Islet of Langerhans (tissue), 1 donor: ENCODE data around the gene UCK2.

Experiments used
- FAIRE-seq: peaks from one replicate; lab custom pipeline; 2011; peaks lifted over from hg19 to GRCh38; lab: Jason Lieb, UNC

The UCK2 gene

DNA sequence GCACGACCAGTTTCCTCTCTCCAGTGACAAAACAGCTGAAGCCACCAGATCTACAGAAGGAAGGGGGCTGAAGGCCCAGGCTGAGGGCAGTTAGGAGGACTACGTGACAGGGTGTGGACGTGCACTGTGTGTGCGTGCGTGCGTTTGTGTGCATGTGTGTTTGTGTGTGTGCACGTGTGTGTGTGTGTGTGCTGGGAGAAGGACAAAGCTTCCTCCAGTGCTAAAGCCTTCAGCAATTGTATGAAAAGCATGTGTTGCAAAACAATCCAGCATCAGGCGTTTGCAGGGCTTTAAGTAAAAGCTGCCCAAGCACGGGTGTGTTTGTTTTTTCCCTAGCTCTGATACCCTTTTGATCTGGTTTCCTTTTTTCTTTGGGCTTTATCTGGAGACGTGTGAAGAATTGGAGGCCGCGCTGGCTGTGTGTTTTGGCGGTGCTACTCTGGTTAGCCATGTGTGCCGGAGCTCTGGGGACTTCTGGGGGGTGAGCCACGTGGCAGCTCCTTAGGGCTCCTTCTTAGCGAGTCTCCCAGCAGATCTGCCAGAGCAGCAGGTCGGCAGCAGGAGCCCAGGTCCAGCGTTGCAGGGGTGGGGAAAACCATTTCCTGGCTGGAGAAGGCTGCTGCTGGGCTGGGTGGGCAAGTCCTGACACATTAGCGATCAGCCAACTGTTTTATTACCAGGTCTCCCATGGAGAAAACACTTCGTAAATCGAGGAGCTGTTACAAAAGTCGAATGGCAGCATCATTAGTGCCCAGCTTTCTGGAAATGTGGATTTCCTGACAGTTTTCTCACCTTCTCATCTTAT lies 73.4 kb downstream of the UCK2 start:
- FAIRE-seq: no peak

DNA sequence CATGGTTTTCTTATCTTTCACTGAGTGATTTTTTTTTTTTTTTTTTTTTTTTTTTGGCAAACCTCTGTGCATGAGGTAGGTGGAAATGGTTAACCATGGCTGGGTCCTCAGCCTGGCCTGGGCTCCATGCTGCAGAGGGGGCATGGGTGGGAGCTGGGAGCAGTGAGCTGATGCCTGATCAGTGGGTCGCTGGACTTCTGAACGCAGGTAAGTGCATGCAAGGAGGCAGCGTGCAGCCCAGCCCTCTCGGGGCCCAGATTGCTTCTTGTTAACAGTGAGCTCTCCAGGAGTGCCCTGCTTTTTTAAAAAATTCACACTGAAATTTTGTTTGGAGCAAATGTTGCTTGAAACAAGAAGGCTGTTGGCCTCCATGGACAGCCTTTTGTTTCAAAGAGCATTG lies 75.2 kb downstream of the UCK2 start:
- no peak for FAIRE-seq

DNA sequence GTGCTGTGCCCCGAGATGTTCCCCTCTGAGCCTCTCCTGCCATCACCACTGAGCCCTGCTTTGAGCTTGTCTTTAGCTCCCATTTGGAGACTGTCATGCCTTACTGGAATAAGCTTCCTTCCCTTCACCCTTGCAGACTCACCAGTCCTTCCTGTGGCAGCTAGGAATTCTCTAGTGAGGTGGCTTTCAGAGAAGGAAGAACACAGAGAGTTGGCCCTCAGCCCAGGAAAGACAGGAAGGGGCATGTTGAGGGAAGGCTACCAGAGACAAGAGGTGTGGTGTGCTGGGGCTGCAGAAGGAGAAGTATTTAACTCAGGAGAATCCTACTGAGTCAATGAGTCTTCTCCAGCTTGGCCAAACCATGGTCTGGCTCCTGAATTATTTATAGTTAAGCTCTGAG lies 76.3 kb downstream of the UCK2 start:
- FAIRE-seq: no peak

DNA sequence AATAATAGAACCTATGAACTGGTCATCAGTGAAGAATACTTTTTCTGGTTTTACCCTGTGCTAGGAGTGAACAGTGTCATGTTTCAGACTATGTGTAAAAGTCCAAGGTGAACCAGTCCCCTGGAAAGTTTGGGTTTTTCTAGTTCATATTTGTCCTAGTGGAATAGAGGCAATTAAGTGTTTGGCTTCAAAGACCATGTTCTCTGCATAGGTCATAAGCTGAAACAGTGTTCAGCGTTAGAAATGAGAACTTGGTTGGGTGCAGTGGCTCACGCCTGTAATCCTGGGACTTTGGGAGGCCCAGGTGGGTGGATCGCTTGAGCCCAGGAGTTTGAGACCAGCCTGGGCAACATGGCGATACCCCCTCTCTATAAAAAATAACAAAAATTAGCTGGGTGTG lies 77.5 kb downstream of the UCK2 start:
- FAIRE-seq: no peak

DNA sequence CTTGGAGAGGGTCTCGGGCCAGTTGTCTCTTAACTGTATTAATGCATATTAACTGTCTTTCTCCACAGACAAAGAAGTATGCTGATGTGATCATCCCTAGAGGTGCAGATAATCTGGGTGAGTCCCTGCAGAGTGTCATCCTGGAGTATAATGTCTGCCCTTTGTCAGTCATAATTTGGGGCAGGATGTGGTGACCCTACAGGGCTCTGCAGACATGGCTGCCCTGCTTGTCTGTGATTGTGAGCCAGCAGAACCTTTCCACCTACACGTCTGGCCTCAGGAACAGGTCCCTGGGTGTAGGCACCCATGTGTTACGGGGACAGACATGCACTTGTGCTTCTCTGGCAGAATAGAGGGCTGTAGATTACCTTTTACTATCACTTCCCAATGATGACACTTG lies 78.4 kb downstream of the UCK2 start:
- FAIRE-seq: no peak

DNA sequence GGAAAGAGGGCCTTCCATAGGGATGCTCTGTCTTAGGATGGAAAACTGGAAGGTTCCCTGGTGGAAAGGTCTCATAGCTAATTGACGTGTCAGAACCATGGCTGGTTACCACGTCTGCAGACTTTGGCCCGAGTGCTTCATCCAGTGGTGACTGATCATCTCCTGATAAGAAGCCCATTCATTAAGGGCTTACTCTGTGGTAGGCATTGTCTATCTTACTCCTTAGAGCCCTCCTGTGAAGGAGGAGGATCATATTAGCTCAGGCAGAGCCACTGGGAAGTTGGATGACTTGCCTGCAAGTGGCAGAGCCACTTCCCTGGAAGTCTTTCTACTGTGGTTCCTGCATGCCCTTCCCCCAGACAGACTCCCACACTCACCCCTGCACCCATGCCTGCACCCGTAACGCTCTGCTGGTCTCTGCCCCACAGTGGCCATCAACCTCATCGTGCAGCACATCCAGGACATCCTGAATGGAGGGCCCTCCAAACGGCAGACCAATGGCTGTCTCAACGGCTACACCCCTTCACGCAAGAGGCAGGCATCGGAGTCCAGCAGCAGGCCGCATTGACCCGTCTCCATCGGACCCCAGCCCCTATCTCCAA lies 79.9 kb downstream of the UCK2 start:
- FAIRE-seq: no peak

DNA sequence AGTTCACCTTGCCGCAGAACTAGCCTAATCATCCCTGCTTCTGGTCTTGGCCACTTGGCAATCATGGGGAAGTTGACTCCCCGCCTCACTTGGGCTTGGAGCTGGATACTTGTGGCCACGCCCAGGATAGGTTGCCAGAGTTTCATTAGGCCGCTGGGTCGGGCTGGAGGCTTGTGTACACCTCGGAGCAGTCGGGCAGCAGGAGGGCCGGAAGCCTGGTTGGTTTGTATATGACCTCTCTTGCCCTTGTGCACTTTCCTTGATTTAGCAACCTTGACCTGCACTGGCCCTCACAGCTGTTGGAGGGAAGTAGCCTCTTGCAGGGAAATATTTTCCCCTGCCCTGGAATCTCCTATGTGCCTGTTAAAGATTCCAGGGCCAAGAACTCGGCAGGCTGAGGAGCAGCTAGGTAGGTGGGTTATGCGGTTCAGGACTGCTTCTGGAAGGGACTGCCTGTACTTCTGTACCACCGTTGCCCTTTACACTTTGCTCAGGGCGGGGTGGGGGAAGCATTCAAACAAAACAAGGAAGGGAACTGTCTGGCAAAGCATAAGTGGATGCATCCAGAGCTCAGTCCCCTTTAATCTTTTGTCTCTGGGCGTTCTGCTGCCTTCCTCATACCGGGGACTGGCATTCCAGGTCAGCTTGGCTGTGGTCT lies 83.5 kb downstream of the UCK2 start:
- FAIRE-seq: no peak

DNA sequence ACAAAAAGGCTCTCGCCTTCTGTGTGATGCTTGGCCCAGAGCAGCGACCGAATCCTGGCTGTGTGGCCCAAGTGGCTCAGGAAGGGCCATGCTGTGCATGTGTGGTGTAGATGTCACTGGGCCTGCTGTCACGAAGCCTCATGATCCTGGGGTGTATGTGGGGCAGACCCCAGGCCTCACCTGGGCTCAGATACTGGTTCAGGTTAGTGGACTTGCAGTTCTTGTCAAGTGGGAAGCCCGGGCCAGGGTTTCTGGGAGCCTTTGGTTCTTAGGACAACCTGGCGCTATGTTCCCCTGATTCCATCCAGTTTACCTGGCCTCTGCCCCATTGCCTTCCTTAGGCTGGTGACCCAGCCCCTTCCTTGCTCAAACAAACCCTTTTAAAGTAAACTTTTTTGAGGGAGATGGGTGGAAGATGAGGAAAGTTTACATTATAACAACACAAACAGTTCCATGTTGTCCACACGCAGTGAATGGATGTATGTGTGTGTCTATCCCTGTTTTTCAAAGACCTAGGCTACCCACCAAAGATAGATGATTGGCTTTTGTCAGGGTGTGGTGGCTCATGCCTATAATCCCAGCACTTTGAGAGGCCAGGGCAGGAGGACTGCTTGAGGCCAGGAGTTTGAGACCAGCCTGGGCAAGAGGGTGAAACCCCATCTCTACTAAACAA lies 84.3 kb downstream of the UCK2 start:
- FAIRE-seq: no peak

DNA sequence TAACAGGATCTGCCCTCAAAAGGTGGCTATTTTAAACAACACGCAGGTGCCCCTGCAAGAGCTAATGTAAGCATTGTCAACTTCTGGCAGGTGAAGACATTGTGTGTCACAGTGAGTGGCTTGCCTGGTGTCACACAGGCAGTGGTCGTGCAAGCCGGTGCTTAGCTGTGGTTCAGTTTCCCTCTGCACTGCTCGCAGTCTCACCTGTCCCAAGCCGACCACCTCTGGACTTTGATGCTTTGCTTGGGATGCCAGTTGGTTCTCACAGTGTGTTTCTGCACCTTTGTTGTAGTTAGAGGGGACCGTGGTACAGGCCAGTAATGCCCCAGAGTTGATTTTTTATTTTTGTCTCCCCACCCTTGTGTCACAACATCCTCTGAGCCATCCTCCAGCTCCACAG lies 85.2 kb downstream of the UCK2 start:
- FAIRE-seq: no peak

DNA sequence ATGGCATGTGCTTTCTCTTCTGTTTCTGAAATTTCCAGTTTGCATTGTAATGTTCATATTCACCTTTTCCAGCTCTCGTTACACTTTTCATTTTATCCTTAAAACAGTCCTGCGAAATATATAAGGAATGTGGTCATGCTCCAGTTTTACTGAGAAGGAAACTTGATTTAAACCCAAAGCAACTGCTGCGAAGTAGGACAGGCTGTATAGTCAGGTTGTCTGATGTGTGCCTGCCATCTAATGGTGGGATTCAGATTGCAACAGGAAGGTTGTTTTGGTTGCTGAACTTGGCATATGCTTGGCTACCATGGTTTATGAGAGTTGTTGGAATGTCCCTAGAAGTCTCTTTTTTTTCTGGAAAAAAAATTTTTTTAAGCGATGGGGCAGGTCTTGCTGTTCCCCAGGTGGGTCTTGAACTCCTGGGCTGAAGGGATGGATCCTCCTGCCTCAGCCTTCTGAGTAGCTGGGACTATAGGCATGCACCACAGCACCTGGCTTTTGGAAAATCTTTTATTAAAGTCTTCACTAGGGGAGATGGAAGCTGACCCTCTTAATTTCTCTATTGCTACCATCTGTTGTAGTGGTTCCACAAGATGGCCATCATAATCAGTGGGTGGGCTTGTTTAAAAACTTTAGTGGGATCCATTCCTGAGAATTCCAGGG lies 86.9 kb downstream of the UCK2 start:
- peak; percentile 97 for FAIRE-seq

DNA sequence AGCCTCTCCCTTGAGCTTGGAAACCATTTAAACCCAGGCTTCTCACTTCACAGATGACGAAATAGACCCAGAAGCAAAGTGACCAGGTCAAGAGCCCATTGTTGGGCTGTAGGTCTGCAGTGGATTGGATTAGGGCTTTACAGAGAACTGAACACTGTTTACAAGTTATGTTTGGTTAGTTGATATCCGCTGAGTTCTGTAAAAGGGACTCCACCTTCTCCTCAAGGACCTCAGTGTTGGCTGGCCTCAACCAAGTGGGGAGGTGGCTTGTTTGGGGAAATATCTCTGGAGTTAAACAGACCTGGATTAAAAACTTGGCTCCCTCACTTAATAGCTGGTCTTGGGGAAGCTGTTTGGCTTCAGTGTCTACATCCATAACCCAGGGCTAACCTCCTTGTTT lies 88.1 kb downstream of the UCK2 start:
- no peak for FAIRE-seq

DNA sequence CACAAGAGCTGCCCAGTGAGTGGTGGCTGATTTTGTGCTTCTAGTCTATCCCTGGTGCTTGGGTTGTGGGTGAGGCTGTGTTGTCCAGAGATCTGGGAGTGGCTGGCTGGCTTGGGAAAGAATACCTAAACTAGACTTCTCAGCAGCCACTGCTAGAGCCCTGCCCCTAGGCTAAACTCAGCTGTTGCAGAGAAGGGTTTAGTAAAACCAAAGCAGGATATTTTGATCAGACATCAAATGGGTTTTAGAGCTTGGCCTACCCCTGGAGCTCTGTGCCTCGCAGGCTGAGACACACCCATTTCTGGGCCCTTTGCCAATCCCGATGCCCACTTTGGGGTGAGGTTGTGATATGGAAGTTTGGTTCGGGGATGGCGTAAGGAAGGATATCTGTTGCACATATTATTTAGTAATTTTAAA lies 88.5 kb downstream of the UCK2 start:
- FAIRE-seq: no peak

DNA sequence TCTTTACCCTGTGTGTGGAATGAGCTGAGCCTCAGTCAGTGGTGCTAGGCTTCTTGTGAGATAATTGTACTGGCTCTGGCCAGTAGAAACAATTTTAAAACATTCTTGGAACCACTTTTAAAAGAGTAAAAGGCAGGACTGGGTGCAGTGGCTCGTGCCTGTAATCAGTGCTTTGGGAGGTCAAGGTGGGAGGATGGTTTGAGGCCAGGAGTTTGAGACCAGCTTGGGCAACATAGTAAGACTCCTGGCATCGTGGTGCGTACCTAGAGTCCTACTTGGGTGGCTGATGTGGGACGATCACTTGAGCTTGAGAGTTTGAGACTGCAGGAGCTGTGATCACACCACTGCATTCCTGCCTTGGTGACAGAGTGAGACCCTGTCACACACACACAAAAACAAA lies 89.8 kb downstream of the UCK2 start:
- no peak for FAIRE-seq

DNA sequence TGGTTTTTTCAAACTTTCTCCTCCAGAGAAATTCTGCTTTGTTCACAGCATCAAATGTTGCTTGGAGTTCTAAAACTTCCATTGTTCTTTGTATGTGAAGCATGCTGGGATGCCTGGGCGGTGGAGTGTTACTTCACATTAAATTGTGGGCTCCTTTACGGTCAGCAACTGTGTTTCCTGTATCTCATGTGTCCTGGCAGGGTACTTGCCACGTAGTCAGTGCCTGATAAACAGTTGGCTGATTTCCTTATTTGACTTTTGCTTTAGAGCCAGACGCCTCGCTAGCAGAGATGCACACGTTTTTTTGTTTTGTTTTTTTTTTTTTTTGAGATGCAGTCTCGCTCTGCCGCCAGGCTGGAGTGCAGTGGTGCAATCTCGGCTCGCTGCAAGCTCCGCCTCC lies 96.7 kb downstream of the UCK2 start:
- no peak for FAIRE-seq

DNA sequence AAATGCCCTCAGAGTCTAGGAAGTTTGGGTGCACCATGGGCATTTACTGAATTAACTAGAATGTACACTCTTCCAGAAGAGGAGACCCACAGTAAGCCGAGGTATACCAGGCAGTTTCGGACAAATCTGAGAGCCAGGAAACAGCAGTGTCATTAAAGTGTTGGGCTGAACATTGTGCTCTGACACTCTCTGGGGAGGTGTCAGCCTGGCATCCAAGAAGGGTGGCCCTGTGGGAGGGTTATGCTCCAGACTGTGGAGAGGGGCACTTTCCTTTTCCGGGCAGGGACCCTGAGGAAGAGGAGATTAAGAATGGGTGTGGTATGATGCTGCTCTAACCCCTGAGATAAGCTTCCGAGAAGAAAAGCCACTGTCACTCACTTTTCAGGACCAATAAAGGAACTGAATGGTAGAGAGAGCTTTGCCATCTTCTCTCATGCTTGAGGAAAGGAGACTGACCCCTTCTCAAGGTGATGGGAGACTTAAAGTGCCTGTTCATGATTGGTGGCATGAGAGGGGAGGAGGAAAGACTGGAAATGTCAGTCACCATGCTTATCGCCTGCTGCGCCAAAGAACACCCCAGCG lies 98.2 kb downstream of the UCK2 start:
- FAIRE-seq: no peak

DNA sequence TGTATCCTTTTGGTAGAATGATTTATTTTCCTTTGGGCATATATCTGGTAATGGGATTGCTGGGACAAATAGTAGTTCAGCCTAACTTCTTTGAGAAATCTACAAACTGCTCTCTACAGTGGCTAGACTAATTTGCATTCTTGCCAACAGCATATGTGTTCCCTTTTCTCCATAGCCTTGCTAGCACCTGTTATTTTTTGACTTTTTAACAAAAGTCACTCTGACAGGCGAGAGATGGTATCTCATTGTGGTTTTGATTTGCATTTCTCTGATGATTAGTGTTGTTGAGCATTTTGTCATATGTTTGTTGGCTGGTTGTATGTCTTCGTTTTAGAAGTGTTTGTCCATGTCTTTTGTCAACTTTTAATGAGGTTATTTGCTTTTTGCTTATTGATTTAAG lies 99.8 kb downstream of the UCK2 start:
- FAIRE-seq: no peak

DNA sequence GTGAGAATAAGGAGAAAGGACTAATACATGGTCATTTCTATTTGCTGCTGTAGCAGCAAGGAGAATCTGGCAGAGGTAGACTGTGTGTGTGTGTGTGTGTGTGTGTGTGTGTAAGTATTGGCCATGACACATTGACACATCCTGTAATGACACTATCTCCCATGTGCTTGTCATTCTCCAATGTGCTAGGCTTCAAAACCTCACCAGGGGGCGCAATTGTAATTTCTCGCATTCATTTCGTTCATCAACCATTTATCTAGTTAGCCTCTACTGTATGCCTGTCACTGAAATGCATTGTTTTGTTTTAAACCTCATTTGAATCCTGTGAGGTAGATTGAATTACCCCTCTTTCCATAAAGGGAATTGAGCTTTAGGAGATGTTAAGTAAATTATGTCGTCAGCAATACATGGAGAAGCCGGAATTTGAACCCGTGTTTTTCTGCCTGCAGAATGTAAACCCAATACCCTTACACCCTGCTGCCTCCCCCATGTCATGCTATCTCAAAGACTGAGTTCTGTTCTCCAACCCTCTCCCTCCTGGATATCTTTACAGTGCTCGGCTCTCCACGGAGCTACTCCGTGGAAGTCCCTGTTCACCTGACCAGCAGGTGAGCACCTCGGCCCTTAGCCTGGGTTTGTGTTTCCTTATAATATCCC lies 100.8 kb downstream of the UCK2 start:
- no peak for FAIRE-seq

DNA sequence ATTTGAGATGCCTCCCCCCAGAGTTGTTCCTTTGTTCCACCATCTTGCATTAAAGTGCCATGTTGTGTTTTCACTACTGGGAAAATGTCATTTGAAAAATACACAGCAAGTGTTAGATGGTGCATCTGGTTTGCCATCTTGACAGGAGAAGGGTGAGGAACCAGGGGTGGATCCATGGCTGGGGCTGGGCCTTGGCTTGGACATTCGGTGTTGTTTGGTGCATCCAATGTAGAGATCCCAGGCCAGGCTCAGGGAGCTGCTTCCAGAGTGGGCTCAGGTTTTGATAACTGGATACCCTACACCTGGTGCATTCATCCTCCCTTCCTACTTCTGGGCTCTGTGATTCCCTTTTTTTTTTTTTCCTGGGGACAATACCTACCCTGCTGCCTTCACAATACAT lies 103.5 kb downstream of the UCK2 start:
- no peak for FAIRE-seq

DNA sequence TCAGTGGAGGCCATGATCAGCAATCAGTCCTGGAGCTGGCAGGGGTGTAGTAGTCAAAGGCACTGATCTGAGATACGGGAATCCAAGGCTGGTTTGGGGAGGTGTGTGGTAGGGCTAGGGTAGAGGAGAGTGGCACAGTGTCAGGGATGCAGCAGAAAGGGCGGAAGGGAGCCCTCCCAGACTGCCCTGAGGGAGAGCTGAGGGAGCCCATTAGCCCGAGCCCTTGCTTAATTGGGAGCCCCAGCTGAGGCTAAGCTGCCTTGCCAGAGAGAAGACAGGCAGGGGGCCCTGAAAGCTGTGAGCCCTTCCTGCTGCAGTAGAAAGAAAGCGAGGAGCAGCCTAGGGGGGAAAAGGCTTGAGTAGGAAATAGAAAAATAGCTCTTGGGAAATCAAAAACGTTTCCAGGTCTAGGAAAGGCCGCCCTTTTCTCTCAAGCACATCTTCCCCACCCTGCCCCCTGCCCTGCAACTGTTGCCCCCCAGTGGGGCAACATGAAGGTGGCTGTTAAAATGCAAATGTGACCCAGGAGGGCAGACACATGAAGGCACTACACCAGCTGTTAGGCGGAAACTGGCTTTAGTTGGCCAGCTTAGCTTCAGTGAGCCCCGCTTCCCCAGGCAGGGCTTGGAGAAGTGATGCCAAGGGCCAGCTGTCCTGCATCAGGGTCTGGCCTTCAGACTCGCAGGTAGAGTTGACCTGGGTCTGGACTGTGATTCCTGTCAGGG lies 106.2 kb downstream of the UCK2 start:
- no peak for FAIRE-seq

DNA sequence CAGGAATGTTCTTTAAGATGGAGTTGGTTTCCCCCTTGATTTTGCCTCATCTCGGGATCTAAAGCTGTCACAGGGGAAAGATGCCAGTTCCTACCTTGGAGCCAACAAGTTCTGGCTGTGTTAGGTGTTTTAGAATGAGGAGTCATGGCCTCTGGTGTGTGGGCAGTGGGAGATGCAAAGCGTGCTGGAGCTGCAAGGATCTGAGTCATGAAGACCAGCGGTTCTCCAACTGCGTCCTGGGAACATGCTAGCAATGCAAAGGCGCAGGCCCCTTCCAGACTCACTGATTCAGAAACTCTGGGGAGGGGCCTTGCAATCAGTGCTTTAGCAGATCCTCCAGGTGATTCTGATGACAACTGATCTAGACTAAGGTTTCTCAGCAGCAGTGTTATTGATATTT lies 109.1 kb downstream of the UCK2 start:
- FAIRE-seq: no peak

DNA sequence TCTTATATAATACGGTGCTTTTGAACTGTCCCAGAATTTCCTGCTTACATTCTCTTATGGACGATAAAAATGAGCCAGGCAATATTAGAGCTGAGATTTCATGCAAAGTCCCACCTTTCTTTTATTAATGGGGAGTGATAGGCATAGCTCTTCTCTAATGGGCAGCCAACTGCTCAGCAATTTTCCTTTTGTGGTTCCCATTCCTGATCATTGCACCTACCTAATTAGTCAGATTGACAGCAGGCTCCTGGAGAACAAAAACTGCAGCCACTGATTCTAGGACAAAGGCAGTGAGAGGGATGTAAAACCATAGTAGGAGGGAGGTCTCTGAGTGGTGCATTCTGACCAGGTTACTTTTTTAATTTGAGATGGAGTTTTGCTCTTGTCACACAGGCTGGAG lies 110.4 kb downstream of the UCK2 start:
- FAIRE-seq: no peak
